GM23338 (cell line): ENCODE results near the gene FILIP1. TPM values are rescaled to one million over a fixed set of nuclear protein-coding genes. Genes with fewer than 3 reads are reported as not detected.

Source experiments
- ATAC-seq: fragments of 200-7000 bp; cut with Tn5 transposase; 3 replicates; pipeline ENCODE4 v1.9.1; 2020
- DNase-seq: peaks from one replicate; pipeline ENCODE4 v3.0.0-alpha.2; 2015; ENCODE audit warnings: low spot score
- H2AFZ ChIP-seq: fragments of 200-600 bp; sonication (generic); 2 replicates; pipeline ENCODE4 v1.8.0; 2016; ENCODE audit warnings: antibody characterized with exemption, mild to moderate bottlenecking, moderate library complexity
- H3F3A ChIP-seq: fragments of 200-600 bp; sonication (generic); replicated peaks from 2 replicates; pipeline ENCODE4 v1.8.0; 2017; ENCODE audit warnings: antibody characterized with exemption, mixed run types, low read depth
- H3K27ac ChIP-seq: fragments of 200-600 bp; sonication (generic); 2 replicates; pipeline ENCODE4 v1.6.1; 2016; ENCODE audit warnings: low read depth
- H3K27me3 ChIP-seq: fragments of 200-600 bp; sonication (generic); 2 replicates; pipeline ENCODE4 v1.8.0; 2016; ENCODE audit warnings: mild to moderate bottlenecking, mixed run types, moderate library complexity; ENCODE audit not compliant: insufficient read depth
- H3K36me3 ChIP-seq: fragments of 200-600 bp; sonication (generic); 2 replicates; pipeline ENCODE4 v1.8.0; 2016; ENCODE audit warnings: mild to moderate bottlenecking; ENCODE audit not compliant: insufficient read depth
- H3K4me1 ChIP-seq: fragments of 200-600 bp; sonication (generic); 2 replicates; pipeline ENCODE4 v1.8.0; 2016; ENCODE audit warnings: mild to moderate bottlenecking, moderate library complexity; ENCODE audit not compliant: insufficient read depth
- H3K4me2 ChIP-seq: fragments of 200-600 bp; sonication (generic); 2 replicates; pipeline ENCODE4 v1.7.1; 2017; ENCODE audit warnings: mixed run types
- H3K4me3 ChIP-seq: fragments of 200-600 bp; sonication (generic); 2 replicates; pipeline ENCODE4 v1.6.1; 2016; ENCODE audit warnings: mixed run types
- H3K79me2 ChIP-seq: fragments of 200-600 bp; sonication (generic); replicated peaks from 2 replicates; pipeline ENCODE4 v1.8.0; 2017; ENCODE audit warnings: mild to moderate bottlenecking; ENCODE audit not compliant: insufficient read depth
- H3K9me2 ChIP-seq: fragments of 200-600 bp; sonication (generic); 2 replicates; pipeline ENCODE4 v1.8.0; 2017; ENCODE audit not compliant: insufficient read depth
- H4K20me1 ChIP-seq: fragments of 200-600 bp; sonication (generic); replicated peaks from 2 replicates; pipeline ENCODE4 v1.8.0; 2017; ENCODE audit warnings: mild to moderate bottlenecking; ENCODE audit not compliant: insufficient read depth
- H3K27ac Mint-ChIP-seq: 2 replicates; pipeline ENCODE4 v1.8.0; 2020; ENCODE audit warnings: inconsistent platforms, mild to moderate bottlenecking, moderate library complexity, mixed read lengths
- H3K27me3 Mint-ChIP-seq: 3 replicates; pipeline ENCODE4 v1.8.0; 2022; ENCODE audit warnings: low read depth, mild to moderate bottlenecking, moderate library complexity, mixed read lengths, inconsistent platforms; ENCODE audit not compliant: insufficient read depth, poor library complexity
- H3K36me3 Mint-ChIP-seq: 3 replicates; pipeline ENCODE4 v1.8.0; 2021; ENCODE audit warnings: low read depth, mild to moderate bottlenecking, inconsistent platforms, moderate library complexity, mixed read lengths
- H3K4me1 Mint-ChIP-seq: 3 replicates; pipeline ENCODE4 v1.8.0; 2020; ENCODE audit warnings: mild to moderate bottlenecking, inconsistent platforms, mixed read lengths
- H3K4me3 Mint-ChIP-seq: 3 replicates; pipeline ENCODE4 v1.8.0; 2021; ENCODE audit warnings: moderate library complexity, mild to moderate bottlenecking, inconsistent platforms, mixed read lengths
- H3K9me3 Mint-ChIP-seq: 3 replicates; pipeline ENCODE4 v1.8.0; 2020; ENCODE audit warnings: moderate library complexity, mild to moderate bottlenecking, inconsistent platforms, mixed read lengths
- CREB1 ChIP-seq: fragments of 250-450 bp; sonication (Bioruptor Pico); IDR thresholded peaks from 2 replicates; pipeline ENCODE4 v1.5.0; 2020; ENCODE audit warnings: low read depth, mild to moderate bottlenecking, moderate library complexity
- EZH2 ChIP-seq: fragments of 200-600 bp; sonication (generic); IDR thresholded peaks from one replicate; pipeline ENCODE4 v1.8.0; 2017; ENCODE audit warnings: antibody characterized with exemption, mild to moderate bottlenecking, low read depth; ENCODE audit not compliant: unreplicated experiment
- EZH2phosphoT487 ChIP-seq: fragments of 200-600 bp; sonication (generic); IDR thresholded peaks from one replicate; pipeline ENCODE4 v1.8.1; 2018; ENCODE audit warnings: antibody characterized with exemption; ENCODE audit not compliant: unreplicated experiment
- NANOG ChIP-seq: IDR thresholded peaks from 2 replicates; pipeline ENCODE4 v1.6.1; 2016; ENCODE audit warnings: antibody characterized with exemption, borderline replicate concordance
- STAT1 ChIP-seq: IDR thresholded peaks from one replicate; pipeline ENCODE4 v1.6.1; 2016; ENCODE audit warnings: antibody characterized with exemption; ENCODE audit not compliant: unreplicated experiment
- ZNF114 ChIP-seq: fragments of 250-450 bp; sonication (Bioruptor Pico); IDR thresholded peaks from 2 replicates; pipeline ENCODE4 v1.5.0; 2020; ENCODE audit warnings: mild to moderate bottlenecking, moderate library complexity
- ZNF331 ChIP-seq: fragments of 250-450 bp; sonication (Bioruptor Pico); IDR thresholded peaks from 2 replicates; pipeline ENCODE4 v1.5.0; 2020; ENCODE audit warnings: low read depth, mild to moderate bottlenecking, moderate library complexity
- polyA plus RNA-seq: library from polyadenylated mRNA; unstranded; fragments of >200 nt; fragmentation: Nextera tagmentation; extraction: Ambion mirVana; gene quantifications from 2 replicates; pipeline ENCODE4 v1.2.1, GENCODE V29; 2016
- total RNA-seq: library from RNA; depleted of rRNA; stranded (reverse); fragments of >200 nt; shearing (Covaris generic); gene quantifications from 2 replicates; pipeline ENCODE4 v1.2.3, GENCODE V29; 2014
- TF ChIP-seq, protein P1 (sequence below), 2 experiments: fragments of 200-600 bp in 1 of 2; sonication (generic) in 1 of 2; conservative IDR thresholded peaks; 2 replicates each; pipeline versions ENCODE4 v1.5.1 to v1.6.1; 2016 to 2017; ENCODE audit warnings: antibody characterized with exemption in 2 of 2, low read depth in 2 of 2, mild to moderate bottlenecking in 2 of 2, moderate library complexity in 1 of 2
- TF ChIP-seq, protein P2 (sequence below): IDR thresholded peaks from 2 replicates; pipeline ENCODE4 v1.6.1; 2016; ENCODE audit warnings: antibody characterized with exemption
- TF ChIP-seq, protein P3 (sequence below): fragments of 250-450 bp; sonication (Bioruptor Pico); IDR thresholded peaks from 2 replicates; pipeline ENCODE4 v1.5.0; 2020; ENCODE audit warnings: mild to moderate bottlenecking, moderate library complexity

The FILIP1 gene
- total and polyA plus RNA-seq, 2 experiments from 2014 or later: 3.7 to 6.4 TPM

DNA sequence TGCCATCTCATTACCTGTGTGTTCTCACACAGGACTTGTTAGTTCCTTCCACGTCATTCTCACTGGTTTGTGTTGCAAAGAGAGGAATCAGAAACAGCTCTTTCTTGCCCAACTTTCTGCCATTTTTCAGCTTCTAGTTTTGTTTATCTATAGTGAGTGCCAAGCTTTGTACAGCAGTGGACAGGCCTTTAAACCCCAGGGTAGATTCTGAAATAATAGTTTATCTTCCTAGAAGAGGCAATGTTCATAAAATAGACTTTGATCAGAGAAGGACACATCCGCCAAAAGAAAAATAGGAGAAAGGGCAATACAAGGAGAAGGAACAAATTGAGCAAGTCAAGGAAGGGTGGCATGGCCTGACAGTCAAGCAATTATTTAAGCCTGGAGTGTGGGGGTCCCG is 191.3 kb downstream of the FILIP1 start (continued):
- TF ChIP-seq, protein P1, sequence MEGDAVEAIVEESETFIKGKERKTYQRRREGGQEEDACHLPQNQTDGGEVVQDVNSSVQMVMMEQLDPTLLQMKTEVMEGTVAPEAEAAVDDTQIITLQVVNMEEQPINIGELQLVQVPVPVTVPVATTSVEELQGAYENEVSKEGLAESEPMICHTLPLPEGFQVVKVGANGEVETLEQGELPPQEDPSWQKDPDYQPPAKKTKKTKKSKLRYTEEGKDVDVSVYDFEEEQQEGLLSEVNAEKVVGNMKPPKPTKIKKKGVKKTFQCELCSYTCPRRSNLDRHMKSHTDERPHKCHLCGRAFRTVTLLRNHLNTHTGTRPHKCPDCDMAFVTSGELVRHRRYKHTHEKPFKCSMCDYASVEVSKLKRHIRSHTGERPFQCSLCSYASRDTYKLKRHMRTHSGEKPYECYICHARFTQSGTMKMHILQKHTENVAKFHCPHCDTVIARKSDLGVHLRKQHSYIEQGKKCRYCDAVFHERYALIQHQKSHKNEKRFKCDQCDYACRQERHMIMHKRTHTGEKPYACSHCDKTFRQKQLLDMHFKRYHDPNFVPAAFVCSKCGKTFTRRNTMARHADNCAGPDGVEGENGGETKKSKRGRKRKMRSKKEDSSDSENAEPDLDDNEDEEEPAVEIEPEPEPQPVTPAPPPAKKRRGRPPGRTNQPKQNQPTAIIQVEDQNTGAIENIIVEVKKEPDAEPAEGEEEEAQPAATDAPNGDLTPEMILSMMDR (conservative IDR thresholded peaks at IDR 0.05; ENCODE audit: low read depth in 2 of 2): no peak
- TF ChIP-seq, protein P2, sequence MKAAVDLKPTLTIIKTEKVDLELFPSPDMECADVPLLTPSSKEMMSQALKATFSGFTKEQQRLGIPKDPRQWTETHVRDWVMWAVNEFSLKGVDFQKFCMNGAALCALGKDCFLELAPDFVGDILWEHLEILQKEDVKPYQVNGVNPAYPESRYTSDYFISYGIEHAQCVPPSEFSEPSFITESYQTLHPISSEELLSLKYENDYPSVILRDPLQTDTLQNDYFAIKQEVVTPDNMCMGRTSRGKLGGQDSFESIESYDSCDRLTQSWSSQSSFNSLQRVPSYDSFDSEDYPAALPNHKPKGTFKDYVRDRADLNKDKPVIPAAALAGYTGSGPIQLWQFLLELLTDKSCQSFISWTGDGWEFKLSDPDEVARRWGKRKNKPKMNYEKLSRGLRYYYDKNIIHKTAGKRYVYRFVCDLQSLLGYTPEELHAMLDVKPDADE: no peak
- no peak for TF ChIP-seq EZH2phosphoT487
- no peak for TF ChIP-seq CREB1 (CRISPR knock-in tag)
- TF ChIP-seq EZH2: no peak
- TF ChIP-seq NANOG: no peak

DNA sequence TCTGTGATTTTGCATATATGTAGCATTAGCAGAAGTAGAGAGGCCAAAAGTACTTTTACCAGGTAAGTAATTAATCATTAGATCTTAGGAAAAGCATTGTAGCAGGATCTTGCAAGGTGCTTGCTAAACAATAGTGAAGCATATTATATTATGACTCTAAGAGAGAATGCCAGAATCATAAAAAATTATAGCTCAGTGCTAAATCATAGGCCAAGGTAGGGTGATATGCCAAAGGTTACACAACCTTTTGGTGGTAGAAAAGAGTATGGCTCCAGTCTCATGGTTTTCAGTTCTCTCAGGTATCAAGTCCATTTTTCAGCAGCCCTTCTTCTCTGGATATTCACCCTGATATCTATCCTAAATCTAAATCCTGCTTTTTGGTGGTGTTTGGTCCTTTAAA is 192.1 kb downstream of the FILIP1 start:
- no peak for DNase-seq
- H3F3A ChIP-seq: no peaks in the 10 kb centered on the region
- no peak overlapping the region for H2AFZ ChIP-seq
- no peaks in the 10 kb centered on the region for H3K9me2 ChIP-seq
- no peak for ATAC-seq
- Mint-ChIP-seq H3K9me3 (no peaks in the 10 kb centered on the region), H3K4me3 (no peak overlapping the region), H3K4me1 (peaks cover 13% of the 10 kb centered on the region), H3K27me3 (no peaks in the 10 kb centered on the region), H3K36me3 (no peaks in the 10 kb centered on the region), H3K27ac (no peak overlapping the region)
- H3K27ac ChIP-seq: no peak overlapping the region
- H3K4me3 ChIP-seq: no peak overlapping the region
- H3K27me3 ChIP-seq: no peaks in the 10 kb centered on the region
- H4K20me1 ChIP-seq: no peaks in the 10 kb centered on the region
- H3K4me1 ChIP-seq: peaks cover 11% of the 10 kb centered on the region
- no peaks in the 10 kb centered on the region for H3K36me3 ChIP-seq
- no peaks in the 10 kb centered on the region for H3K79me2 ChIP-seq
- H3K4me2 ChIP-seq: no peak overlapping the region
- no peak for TF ChIP-seq CREB1 (CRISPR knock-in tag)
- no peak for TF ChIP-seq ZNF331 (CRISPR knock-in tag)
- TF ChIP-seq STAT1: no peak
- no peak for TF ChIP-seq NANOG

DNA sequence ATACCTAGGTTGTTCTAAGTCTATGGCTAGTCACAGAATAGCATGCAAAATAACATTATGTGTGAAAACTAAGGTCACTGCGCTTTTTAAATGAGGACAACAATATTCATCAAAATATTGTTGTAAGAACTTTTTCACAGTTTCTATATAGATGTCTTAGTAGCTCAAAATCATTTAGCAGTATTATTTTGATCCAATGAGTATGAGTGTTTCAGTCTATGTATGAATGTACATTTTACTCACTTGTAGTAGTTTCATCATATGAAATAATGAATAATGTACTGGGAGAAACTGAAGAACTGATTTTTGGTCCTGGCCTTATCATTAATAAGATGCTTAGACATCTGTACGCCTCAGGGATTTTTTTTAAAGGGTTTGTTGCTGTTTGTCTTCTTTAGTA is 192.5 kb downstream of the FILIP1 start:
- no peaks in the 10 kb centered on the region for H3K9me2 ChIP-seq
- no peak overlapping the region for H2AFZ ChIP-seq
- no peaks in the 10 kb centered on the region for H3K36me3 ChIP-seq
- no peak overlapping the region for H3K4me2 ChIP-seq
- no peak overlapping the region for H3K4me3 ChIP-seq
- Mint-ChIP-seq H3K4me1 (peaks cover 13% of the 10 kb centered on the region), H3K36me3 (no peaks in the 10 kb centered on the region), H3K27ac (no peak overlapping the region), H3K9me3 (no peaks in the 10 kb centered on the region), H3K4me3 (no peak overlapping the region), H3K27me3 (no peaks in the 10 kb centered on the region)
- peaks cover 11% of the 10 kb centered on the region for H3K4me1 ChIP-seq
- H3K27me3 ChIP-seq: no peaks in the 10 kb centered on the region
- no peak for DNase-seq
- no peaks in the 10 kb centered on the region for H3F3A ChIP-seq
- no peak overlapping the region for H3K27ac ChIP-seq
- H4K20me1 ChIP-seq: no peaks in the 10 kb centered on the region
- no peak for ATAC-seq
- no peaks in the 10 kb centered on the region for H3K79me2 ChIP-seq
- TF ChIP-seq CREB1 (CRISPR knock-in tag) (no peak), ZNF114 (CRISPR knock-in tag) (no peak), EZH2phosphoT487 (no peak), ZNF331 (CRISPR knock-in tag) (no peak), STAT1 (no peak)
- TF ChIP-seq, protein P3, sequence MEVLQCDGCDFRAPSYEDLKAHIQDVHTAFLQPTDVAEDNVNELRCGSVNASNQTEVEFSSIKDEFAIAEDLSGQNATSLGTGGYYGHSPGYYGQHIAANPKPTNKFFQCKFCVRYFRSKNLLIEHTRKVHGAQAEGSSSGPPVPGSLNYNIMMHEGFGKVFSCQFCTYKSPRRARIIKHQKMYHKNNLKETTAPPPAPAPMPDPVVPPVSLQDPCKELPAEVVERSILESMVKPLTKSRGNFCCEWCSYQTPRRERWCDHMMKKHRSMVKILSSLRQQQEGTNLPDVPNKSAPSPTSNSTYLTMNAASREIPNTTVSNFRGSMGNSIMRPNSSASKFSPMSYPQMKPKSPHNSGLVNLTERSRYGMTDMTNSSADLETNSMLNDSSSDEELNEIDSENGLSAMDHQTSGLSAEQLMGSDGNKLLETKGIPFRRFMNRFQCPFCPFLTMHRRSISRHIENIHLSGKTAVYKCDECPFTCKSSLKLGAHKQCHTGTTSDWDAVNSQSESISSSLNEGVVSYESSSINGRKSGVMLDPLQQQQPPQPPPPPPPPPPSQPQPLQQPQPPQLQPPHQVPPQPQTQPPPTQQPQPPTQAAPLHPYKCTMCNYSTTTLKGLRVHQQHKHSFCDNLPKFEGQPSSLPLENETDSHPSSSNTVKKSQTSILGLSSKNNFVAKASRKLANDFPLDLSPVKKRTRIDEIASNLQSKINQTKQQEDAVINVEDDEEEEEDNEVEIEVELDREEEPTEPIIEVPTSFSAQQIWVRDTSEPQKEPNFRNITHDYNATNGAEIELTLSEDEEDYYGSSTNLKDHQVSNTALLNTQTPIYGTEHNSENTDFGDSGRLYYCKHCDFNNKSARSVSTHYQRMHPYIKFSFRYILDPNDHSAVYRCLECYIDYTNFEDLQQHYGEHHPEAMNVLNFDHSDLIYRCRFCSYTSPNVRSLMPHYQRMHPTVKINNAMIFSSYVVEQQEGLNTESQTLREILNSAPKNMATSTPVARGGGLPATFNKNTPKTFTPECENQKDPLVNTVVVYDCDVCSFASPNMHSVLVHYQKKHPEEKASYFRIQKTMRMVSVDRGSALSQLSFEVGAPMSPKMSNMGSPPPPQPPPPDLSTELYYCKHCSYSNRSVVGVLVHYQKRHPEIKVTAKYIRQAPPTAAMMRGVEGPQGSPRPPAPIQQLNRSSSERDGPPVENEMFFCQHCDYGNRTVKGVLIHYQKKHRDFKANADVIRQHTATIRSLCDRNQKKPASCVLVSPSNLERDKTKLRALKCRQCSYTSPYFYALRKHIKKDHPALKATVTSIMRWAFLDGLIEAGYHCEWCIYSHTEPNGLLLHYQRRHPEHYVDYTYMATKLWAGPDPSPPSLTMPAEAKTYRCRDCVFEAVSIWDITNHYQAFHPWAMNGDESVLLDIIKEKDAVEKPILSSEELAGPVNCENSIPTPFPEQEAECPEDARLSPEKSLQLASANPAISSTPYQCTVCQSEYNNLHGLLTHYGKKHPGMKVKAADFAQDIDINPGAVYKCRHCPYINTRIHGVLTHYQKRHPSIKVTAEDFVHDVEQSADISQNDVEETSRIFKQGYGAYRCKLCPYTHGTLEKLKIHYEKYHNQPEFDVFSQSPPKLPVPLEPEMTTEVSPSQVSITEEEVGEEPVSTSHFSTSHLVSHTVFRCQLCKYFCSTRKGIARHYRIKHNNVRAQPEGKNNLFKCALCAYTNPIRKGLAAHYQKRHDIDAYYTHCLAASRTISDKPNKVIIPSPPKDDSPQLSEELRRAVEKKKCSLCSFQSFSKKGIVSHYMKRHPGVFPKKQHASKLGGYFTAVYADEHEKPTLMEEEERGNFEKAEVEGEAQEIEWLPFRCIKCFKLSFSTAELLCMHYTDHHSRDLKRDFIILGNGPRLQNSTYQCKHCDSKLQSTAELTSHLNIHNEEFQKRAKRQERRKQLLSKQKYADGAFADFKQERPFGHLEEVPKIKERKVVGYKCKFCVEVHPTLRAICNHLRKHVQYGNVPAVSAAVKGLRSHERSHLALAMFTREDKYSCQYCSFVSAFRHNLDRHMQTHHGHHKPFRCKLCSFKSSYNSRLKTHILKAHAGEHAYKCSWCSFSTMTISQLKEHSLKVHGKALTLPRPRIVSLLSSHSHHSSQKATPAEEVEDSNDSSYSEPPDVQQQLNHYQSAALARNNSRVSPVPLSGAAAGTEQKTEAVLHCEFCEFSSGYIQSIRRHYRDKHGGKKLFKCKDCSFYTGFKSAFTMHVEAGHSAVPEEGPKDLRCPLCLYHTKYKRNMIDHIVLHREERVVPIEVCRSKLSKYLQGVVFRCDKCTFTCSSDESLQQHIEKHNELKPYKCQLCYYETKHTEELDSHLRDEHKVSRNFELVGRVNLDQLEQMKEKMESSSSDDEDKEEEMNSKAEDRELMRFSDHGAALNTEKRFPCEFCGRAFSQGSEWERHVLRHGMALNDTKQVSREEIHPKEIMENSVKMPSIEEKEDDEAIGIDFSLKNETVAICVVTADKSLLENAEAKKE: no peak
